Mesendoderm (in vitro differentiated cells): ENCODE results near the gene CEP20.
A peak's percentile ranks its signal among the peaks of the same experiment; 100 is the strongest.

Experiments used
- DNase-seq: peaks from one replicate; pipeline ENCODE4 v3.0.0; 2013
- H2AK5ac ChIP-seq: 2 replicates; pipeline ENCODE4 v1.6.1; 2013; ENCODE audit warnings: low read length, inconsistent platforms
- H2BK120ac ChIP-seq: 2 replicates; pipeline ENCODE4 v1.6.1; 2013; ENCODE audit warnings: low read depth, mild to moderate bottlenecking, low read length, moderate library complexity, mixed read lengths
- H2BK15ac ChIP-seq: replicated peaks from 2 replicates; pipeline ENCODE4 v1.6.1; 2013; ENCODE audit warnings: low read depth, mild to moderate bottlenecking, moderate library complexity
- H2BK5ac ChIP-seq: 2 replicates; pipeline ENCODE4 v1.6.1; 2013; ENCODE audit warnings: low read length, inconsistent platforms
- H3K18ac ChIP-seq: 2 replicates; pipeline ENCODE4 v1.6.1; 2013; ENCODE audit warnings: mild to moderate bottlenecking, low read length, mixed read lengths
- H3K23ac ChIP-seq: one replicate; pipeline ENCODE4 v1.6.1; 2013; ENCODE audit warnings: low read length
- H3K27ac ChIP-seq: 2 replicates; pipeline ENCODE4 v1.5.1; 2013; ENCODE audit warnings: low read depth, mild to moderate bottlenecking, inconsistent platforms, low read length, moderate library complexity
- H3K27me3 ChIP-seq: 2 replicates; pipeline ENCODE4 v1.6.1; 2013; ENCODE audit warnings: low read length, control low read depth, mild to moderate bottlenecking, inconsistent platforms; ENCODE audit not compliant: insufficient read depth, poor library complexity
- H3K36me3 ChIP-seq: 2 replicates; pipeline ENCODE4 v1.6.1; 2013; ENCODE audit warnings: low read length, inconsistent platforms; ENCODE audit not compliant: control insufficient read depth, insufficient read depth
- H3K4ac ChIP-seq: one replicate; pipeline ENCODE4 v1.6.1; 2013; ENCODE audit warnings: low read depth, mild to moderate bottlenecking, low read length, moderate library complexity
- H3K4me1 ChIP-seq: 2 replicates; pipeline ENCODE4 v1.6.1; 2013; ENCODE audit warnings: low read depth, low read length, inconsistent platforms; ENCODE audit not compliant: control insufficient read depth
- H3K4me2 ChIP-seq: 2 replicates; pipeline ENCODE4 v1.6.1; 2013; ENCODE audit warnings: low read length
- H3K4me3 ChIP-seq: 2 replicates; pipeline ENCODE4 v1.5.1; 2013; ENCODE audit warnings: mild to moderate bottlenecking, low read length
- H3K56ac ChIP-seq: one replicate; pipeline ENCODE4 v1.6.1; 2013; ENCODE audit warnings: low read length
- H3K79me1 ChIP-seq: 2 replicates; pipeline ENCODE4 v1.6.1; 2013; ENCODE audit warnings: low read length, inconsistent platforms
- H3K79me2 ChIP-seq: 2 replicates; pipeline ENCODE4 v1.6.1; 2013; ENCODE audit warnings: mild to moderate bottlenecking, low read length; ENCODE audit not compliant: control insufficient read depth, insufficient read depth
- H3K9ac ChIP-seq: 2 replicates; pipeline ENCODE4 v1.6.1; 2013; ENCODE audit warnings: low read length, inconsistent platforms
- H4K5ac ChIP-seq: one replicate; pipeline ENCODE4 v1.6.1; 2013; ENCODE audit warnings: low read length
- H4K8ac ChIP-seq: one replicate; pipeline ENCODE4 v1.6.1; 2013; ENCODE audit warnings: low read depth, mild to moderate bottlenecking, control low read depth, low read length, moderate library complexity
- WGBS: extraction: QIAGEN DNeasy Blood & Tissue Kit; methylation state at CpG from one replicate; pipeline ENCODE4 v1.1.7; 2013; ENCODE audit warnings: low lambda C conversion rate, missing lambda C conversion rate; ENCODE audit not compliant: insufficient coverage; ENCODE audit errors: extremely low coverage; 5-methylcytosine and 5-hydroxymethylcytosine counted together

The CEP20 gene

GRCh38 chr16:15915555-15916081, 27.2 kb upstream of the CEP20 start:
- Histone ChIP-seq H4K8ac (no peak overlapping the region), H2BK15ac (no peak overlapping the region), H3K36me3 (no peaks in the 10 kb centered on the region), H3K4me3 (no peak overlapping the region), H2BK5ac (no peak overlapping the region), H3K18ac (no peak overlapping the region), H3K79me2 (no peaks in the 10 kb centered on the region), H3K27me3 (no peaks in the 10 kb centered on the region), H3K4me1 (no peaks in the 10 kb centered on the region), H3K9ac (no peak overlapping the region), H3K56ac (no peak overlapping the region), H3K23ac (no peak overlapping the region), H3K4ac (no peak overlapping the region), H3K4me2 (no peak overlapping the region), H4K5ac (no peak overlapping the region), H2BK120ac (no peak overlapping the region), H3K79me1 (no peaks in the 10 kb centered on the region), H2AK5ac (no peak overlapping the region), H3K27ac (no peak overlapping the region)
- no peak for DNase-seq
- WGBS = no CpG with 5 or more reads among the region's 5 CpGs

- Histone ChIP-seq H2BK15ac (no peak overlapping the region), H3K79me1 (no peaks in the 10 kb centered on the region), H3K56ac (no peak overlapping the region), H2BK120ac (no peak overlapping the region), H3K79me2 (no peaks in the 10 kb centered on the region), H2AK5ac (no peak overlapping the region), H3K4me2 (no peak overlapping the region), H3K4me3 (no peak overlapping the region), H3K4me1 (no peaks in the 10 kb centered on the region), H3K27ac (no peak overlapping the region), H2BK5ac (no peak overlapping the region), H3K23ac (no peak overlapping the region), H4K5ac (no peak overlapping the region), H3K27me3 (no peaks in the 10 kb centered on the region), H3K36me3 (no peaks in the 10 kb centered on the region), H3K4ac (no peak overlapping the region), H3K9ac (no peak overlapping the region), H3K18ac (no peak overlapping the region), H4K8ac (no peak overlapping the region)
- WGBS = no CpG with 5 or more reads among the region's 7 CpGs
- DNase-seq = no peak
Observed at GRCh38 chr16:15913046-15913698, 24.8 kb upstream of the CEP20 start.

- Histone ChIP-seq H3K9ac (no peak overlapping the region), H3K56ac (no peak overlapping the region), H3K4me3 (no peak overlapping the region), H2BK120ac (no peak overlapping the region), H3K27ac (no peak overlapping the region), H3K4me2 (no peak overlapping the region), H3K23ac (no peak overlapping the region), H2AK5ac (no peak overlapping the region), H3K79me2 (no peaks in the 10 kb centered on the region), H4K8ac (no peak overlapping the region), H2BK5ac (no peak overlapping the region), H2BK15ac (no peak overlapping the region), H3K79me1 (no peaks in the 10 kb centered on the region), H3K18ac (no peak overlapping the region), H3K36me3 (no peaks in the 10 kb centered on the region), H3K4ac (no peak overlapping the region), H3K4me1 (no peaks in the 10 kb centered on the region), H3K27me3 (no peaks in the 10 kb centered on the region), H4K5ac (no peak overlapping the region)
- no peak for DNase-seq
- 100% methylated on average over 1 of the region's 3 CpGs for WGBS
Observed at GRCh38 chr16:15911198-15911597, 22.8 kb upstream of the CEP20 start.

- no peak overlapping the region for H3K4ac ChIP-seq
- no peak overlapping the region for H3K18ac ChIP-seq
Observed at GRCh38 chr16:15907863-15908478, 19.6 kb upstream of the CEP20 start.

GRCh38 chr16:15906439-15906838, 18.0 kb upstream of the CEP20 start:
- no peak overlapping the region for H4K8ac ChIP-seq
- no peaks in the 10 kb centered on the region for H3K4me1 ChIP-seq
- H3K9ac ChIP-seq = no peak overlapping the region
- no CpG with 5 or more reads among the region's 2 CpGs for WGBS
- H3K18ac ChIP-seq = no peak overlapping the region
- H3K79me1 ChIP-seq = no peaks in the 10 kb centered on the region
- H2BK5ac ChIP-seq = no peak overlapping the region
- H3K27ac ChIP-seq = no peak overlapping the region
- H2BK15ac ChIP-seq = no peak overlapping the region
- no peak overlapping the region for H4K5ac ChIP-seq
- no peak overlapping the region for H3K23ac ChIP-seq
- H3K36me3 ChIP-seq = no peaks in the 10 kb centered on the region
- no peak overlapping the region for H3K4me2 ChIP-seq
- H2AK5ac ChIP-seq = no peak overlapping the region
- no peak overlapping the region for H3K4me3 ChIP-seq
- no peaks in the 10 kb centered on the region for H3K79me2 ChIP-seq
- no peak for DNase-seq
- no peak overlapping the region for H3K4ac ChIP-seq
- no peak overlapping the region for H3K56ac ChIP-seq
- H3K27me3 ChIP-seq = no peaks in the 10 kb centered on the region
- no peak overlapping the region for H2BK120ac ChIP-seq

More at GRCh38 chr16:15907863-15908478, 19.6 kb upstream of the CEP20 start:
- Histone ChIP-seq H4K8ac (no peak overlapping the region), H3K4me1 (no peaks in the 10 kb centered on the region), H3K36me3 (no peaks in the 10 kb centered on the region), H2BK120ac (no peak overlapping the region), H3K9ac (no peak overlapping the region), H2AK5ac (no peak overlapping the region), H3K4me2 (no peak overlapping the region), H3K4me3 (no peak overlapping the region), H3K56ac (no peak overlapping the region), H2BK15ac (no peak overlapping the region), H4K5ac (no peak overlapping the region), H3K23ac (no peak overlapping the region), H3K79me1 (no peaks in the 10 kb centered on the region), H2BK5ac (no peak overlapping the region), H3K27ac (no peak overlapping the region), H3K27me3 (no peaks in the 10 kb centered on the region), H3K79me2 (no peaks in the 10 kb centered on the region)
- peak; percentile 88 for DNase-seq
- no CpG with 5 or more reads among the region's 7 CpGs for WGBS
